Measurements from ENCODE around the gene ZNF500.

Gene ZNF500

DNA sequence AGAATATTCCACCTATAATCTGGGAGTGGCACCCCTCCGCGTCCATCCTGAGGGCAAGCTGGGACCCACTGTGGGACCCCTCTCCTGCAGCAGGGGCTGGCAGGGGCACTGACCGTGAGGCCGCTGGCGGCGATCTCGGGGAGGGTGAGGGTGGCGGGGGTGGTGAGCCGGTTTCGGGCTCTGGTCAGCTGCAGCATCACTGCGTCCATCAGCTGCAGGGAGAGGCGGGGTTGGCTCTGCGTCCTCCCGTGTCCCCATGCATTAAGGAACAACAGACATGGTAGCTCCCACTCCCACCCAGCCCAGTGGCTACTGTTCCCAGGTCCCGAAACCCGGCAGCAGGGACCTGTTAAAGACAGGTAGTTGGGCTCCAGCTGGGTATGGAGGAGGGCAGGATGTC lies 31.5 kb upstream of the ZNF500 start:
- Histone ChIP-seq H3K79me2 (ENCODE audit: control insufficient read depth, insufficient read depth, low read length) (no peaks in the 10 kb centered on the region), H3K4me1 (ENCODE audit: control insufficient read depth, low read depth, low read length) (no peaks in the 10 kb centered on the region), H3K23ac (ENCODE audit: low read length) (no peak overlapping the region), H3K18ac (ENCODE audit: low read length) (no peak overlapping the region), H3K56ac (ENCODE audit: low read length) (no peak overlapping the region), H3K9ac (ENCODE audit: low read length) (no peak overlapping the region), H2AK5ac (ENCODE audit: low read length) (no peak overlapping the region), H4K5ac (ENCODE audit: low read length) (no peak overlapping the region), H3K4me3 (ENCODE audit: low read length) (no peak overlapping the region), H2BK15ac (replicated peaks; ENCODE audit: low read depth) (no peak overlapping the region), H2BK5ac (ENCODE audit: low read length) (no peak overlapping the region), H3K79me1 (ENCODE audit: low read length) (no peaks in the 10 kb centered on the region), H3K4me2 (ENCODE audit: low read length) (no peak overlapping the region), H2BK120ac (ENCODE audit: low read depth, low read length) (no peak overlapping the region), H3K27me3 (ENCODE audit: insufficient read depth, low read length, poor library complexity) (no peaks in the 10 kb centered on the region), H3K27ac (ENCODE audit: low read depth, low read length) (no peak overlapping the region), H3K36me3 (ENCODE audit: control insufficient read depth, insufficient read depth, low read length) (no peaks in the 10 kb centered on the region), H3K4ac (ENCODE audit: low read depth, low read length) (no peak overlapping the region), H4K8ac (ENCODE audit: low read depth, low read length) (no peak overlapping the region)
- no CpG with 5 or more reads among the region's 16 CpGs for WGBS (ENCODE audit: extremely low coverage, insufficient coverage, low lambda C conversion rate)
- no peak for DNase-seq

DNA sequence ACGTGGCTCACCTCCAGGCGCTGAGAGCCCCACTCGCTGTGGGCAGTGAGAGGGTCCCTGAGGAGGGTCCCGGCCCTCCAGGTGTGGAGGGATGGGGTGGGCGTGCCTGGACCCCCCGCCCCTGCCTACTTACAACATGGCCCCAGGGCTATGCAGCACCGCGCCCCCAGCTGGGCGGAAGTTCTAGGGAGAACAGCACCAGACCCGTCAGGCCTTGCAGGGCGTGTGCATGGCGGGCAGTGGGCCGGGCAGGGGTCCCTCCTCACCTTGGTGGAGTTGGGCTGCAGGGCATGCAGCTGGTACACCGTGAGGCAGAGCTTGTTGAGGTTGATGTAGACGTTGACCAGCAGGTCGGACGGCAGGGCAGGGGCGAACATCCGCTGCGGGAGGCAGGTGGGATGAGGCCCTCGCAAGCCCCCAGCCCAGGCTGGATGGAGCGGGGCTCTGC lies 30.9 kb upstream of the ZNF500 start:
- no peaks in the 10 kb centered on the region for H3K79me2 ChIP-seq (ENCODE audit: control insufficient read depth, insufficient read depth, low read length)
- H3K36me3 ChIP-seq (ENCODE audit: control insufficient read depth, insufficient read depth, low read length) = no peaks in the 10 kb centered on the region
- no peak overlapping the region for H3K9ac ChIP-seq (ENCODE audit: low read length)
- no peak for DNase-seq
- no peak overlapping the region for H3K4me3 ChIP-seq (ENCODE audit: low read length)
- H3K27ac ChIP-seq (ENCODE audit: low read depth, low read length) = no peak overlapping the region
- no peak overlapping the region for H4K5ac ChIP-seq (ENCODE audit: low read length)
- no peak overlapping the region for H2AK5ac ChIP-seq (ENCODE audit: low read length)
- no peak overlapping the region for H3K18ac ChIP-seq (ENCODE audit: low read length)
- WGBS (ENCODE audit: extremely low coverage, insufficient coverage, low lambda C conversion rate) = no CpG with 5 or more reads among the region's 22 CpGs
- H3K79me1 ChIP-seq (ENCODE audit: low read length) = no peaks in the 10 kb centered on the region
- no peak overlapping the region for H3K23ac ChIP-seq (ENCODE audit: low read length)
- no peaks in the 10 kb centered on the region for H3K4me1 ChIP-seq (ENCODE audit: control insufficient read depth, low read depth, low read length)
- no peak overlapping the region for H3K4ac ChIP-seq (ENCODE audit: low read depth, low read length)
- H4K8ac ChIP-seq (ENCODE audit: low read depth, low read length) = no peak overlapping the region
- no peak overlapping the region for H3K56ac ChIP-seq (ENCODE audit: low read length)
- no peak overlapping the region for H3K4me2 ChIP-seq (ENCODE audit: low read length)
- H3K27me3 ChIP-seq (ENCODE audit: insufficient read depth, low read length, poor library complexity) = no peaks in the 10 kb centered on the region
- no peak overlapping the region for H2BK5ac ChIP-seq (ENCODE audit: low read length)
- no peak overlapping the region for H2BK120ac ChIP-seq (ENCODE audit: low read depth, low read length)
- no peak overlapping the region for H2BK15ac ChIP-seq (replicated peaks; ENCODE audit: low read depth)

DNA sequence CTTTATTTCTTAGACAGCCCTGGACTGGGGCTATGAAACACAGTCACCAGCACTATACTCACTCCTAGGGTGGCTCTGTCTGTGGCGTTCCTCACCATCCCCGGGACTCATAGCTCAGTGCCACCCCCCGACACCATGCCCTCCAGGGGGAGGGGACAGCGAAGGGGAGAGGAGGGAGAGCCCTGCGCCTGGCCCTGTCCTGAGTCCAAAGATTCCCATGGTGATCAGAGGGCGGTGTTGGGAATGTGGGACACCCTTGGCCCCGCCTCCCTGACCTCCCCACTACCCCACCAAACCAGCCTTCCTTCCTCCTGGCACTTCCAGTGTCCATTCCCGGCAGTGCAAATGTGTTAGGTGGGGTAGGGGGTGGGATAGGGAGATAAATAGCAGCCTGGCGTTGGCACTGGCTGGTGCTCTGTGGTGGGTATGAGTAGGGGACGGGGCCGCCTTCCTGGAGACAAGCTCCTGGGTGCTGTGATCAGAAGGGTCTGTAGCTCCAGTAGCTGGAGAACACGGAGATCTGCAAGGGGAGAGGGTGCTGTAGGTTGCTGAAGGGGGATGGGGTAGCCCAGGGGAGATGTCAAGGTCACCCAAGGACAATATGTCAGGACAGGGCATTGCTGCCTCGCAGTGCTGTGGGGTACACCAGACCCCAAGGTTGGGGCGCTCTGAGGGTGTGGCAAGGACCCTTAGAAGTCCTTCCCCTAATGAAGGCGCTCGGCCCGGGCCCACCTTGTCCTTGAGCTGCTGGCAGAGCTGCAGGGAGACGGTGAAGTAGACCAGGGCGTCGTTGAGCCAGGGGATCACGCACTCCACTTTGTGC lies 30.2 kb upstream of the ZNF500 start:
- Histone ChIP-seq H3K79me1 (ENCODE audit: low read length) (no peaks in the 10 kb centered on the region), H3K18ac (ENCODE audit: low read length) (no peak overlapping the region), H3K27me3 (ENCODE audit: insufficient read depth, low read length, poor library complexity) (no peaks in the 10 kb centered on the region), H2AK5ac (ENCODE audit: low read length) (no peak overlapping the region), H3K9ac (ENCODE audit: low read length) (no peak overlapping the region), H3K4me2 (ENCODE audit: low read length) (no peak overlapping the region), H3K4me3 (ENCODE audit: low read length) (no peak overlapping the region), H4K8ac (ENCODE audit: low read depth, low read length) (no peak overlapping the region), H3K4me1 (ENCODE audit: control insufficient read depth, low read depth, low read length) (no peaks in the 10 kb centered on the region), H2BK5ac (ENCODE audit: low read length) (no peak overlapping the region), H2BK120ac (ENCODE audit: low read depth, low read length) (no peak overlapping the region), H3K56ac (ENCODE audit: low read length) (no peak overlapping the region), H3K36me3 (ENCODE audit: control insufficient read depth, insufficient read depth, low read length) (no peaks in the 10 kb centered on the region), H3K79me2 (ENCODE audit: control insufficient read depth, insufficient read depth, low read length) (no peaks in the 10 kb centered on the region), H3K4ac (ENCODE audit: low read depth, low read length) (no peak overlapping the region), H3K27ac (ENCODE audit: low read depth, low read length) (no peak overlapping the region), H4K5ac (ENCODE audit: low read length) (no peak overlapping the region), H3K23ac (ENCODE audit: low read length) (no peak overlapping the region), H2BK15ac (replicated peaks; ENCODE audit: low read depth) (no peak overlapping the region)
- WGBS (ENCODE audit: extremely low coverage, insufficient coverage, low lambda C conversion rate) = no CpG with 5 or more reads among the region's 21 CpGs
- no peak for DNase-seq

DNA sequence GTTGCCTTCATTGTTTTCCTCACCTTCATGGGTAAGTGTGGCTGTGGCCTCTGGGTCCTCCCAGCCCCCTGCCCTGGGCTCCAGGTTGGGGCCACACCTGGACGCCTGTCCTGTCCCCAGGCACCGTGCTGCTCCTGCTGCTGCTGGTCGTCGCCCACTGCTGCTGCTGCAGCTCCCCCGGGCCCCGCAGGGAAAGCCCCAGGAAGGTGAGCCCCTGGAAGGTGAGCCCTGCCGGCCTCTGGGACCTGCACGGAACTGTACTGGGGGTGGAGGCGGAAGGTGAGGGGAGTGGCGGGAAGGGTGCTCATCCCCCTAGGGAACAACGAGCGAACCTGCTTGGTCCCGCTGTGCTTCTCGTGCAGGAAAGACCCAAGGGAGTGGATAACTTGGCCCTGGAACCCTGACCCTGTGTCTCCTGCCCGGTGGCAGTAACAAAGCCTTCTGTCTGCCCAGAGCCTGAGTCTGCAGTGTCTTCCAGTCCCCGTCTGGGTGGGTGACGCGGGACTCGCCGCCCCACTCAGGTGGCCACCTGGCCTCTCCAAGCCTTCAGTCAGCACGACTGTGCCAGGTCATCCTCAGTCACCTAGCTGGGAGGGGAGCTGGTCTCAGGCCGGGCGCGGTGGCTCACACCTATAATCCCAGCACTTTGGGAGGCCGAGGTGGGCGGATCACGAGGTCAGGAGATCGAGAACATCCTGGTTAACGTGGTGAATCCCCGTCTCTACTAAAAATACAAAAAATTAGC lies 29.0 kb upstream of the ZNF500 start:
- no peak overlapping the region for H3K23ac ChIP-seq (ENCODE audit: low read length)
- no peaks in the 10 kb centered on the region for H3K79me2 ChIP-seq (ENCODE audit: control insufficient read depth, insufficient read depth, low read length)
- no peak overlapping the region for H2BK120ac ChIP-seq (ENCODE audit: low read depth, low read length)
- no peak overlapping the region for H4K8ac ChIP-seq (ENCODE audit: low read depth, low read length)
- no peak overlapping the region for H2BK15ac ChIP-seq (replicated peaks; ENCODE audit: low read depth)
- H3K18ac ChIP-seq (ENCODE audit: low read length) = no peak overlapping the region
- no peak overlapping the region for H3K56ac ChIP-seq (ENCODE audit: low read length)
- no peak overlapping the region for H4K5ac ChIP-seq (ENCODE audit: low read length)
- no peaks in the 10 kb centered on the region for H3K27me3 ChIP-seq (ENCODE audit: insufficient read depth, low read length, poor library complexity)
- H2AK5ac ChIP-seq (ENCODE audit: low read length) = no peak overlapping the region
- H3K4ac ChIP-seq (ENCODE audit: low read depth, low read length) = no peak overlapping the region
- H3K4me3 ChIP-seq (ENCODE audit: low read length) = no peak overlapping the region
- no peak overlapping the region for H3K4me2 ChIP-seq (ENCODE audit: low read length)
- no CpG with 5 or more reads among the region's 30 CpGs for WGBS (ENCODE audit: extremely low coverage, insufficient coverage, low lambda C conversion rate)
- H3K79me1 ChIP-seq (ENCODE audit: low read length) = no peaks in the 10 kb centered on the region
- no peaks in the 10 kb centered on the region for H3K4me1 ChIP-seq (ENCODE audit: control insufficient read depth, low read depth, low read length)
- H2BK5ac ChIP-seq (ENCODE audit: low read length) = no peak overlapping the region
- DNase-seq = no peak
- no peak overlapping the region for H3K27ac ChIP-seq (ENCODE audit: low read depth, low read length)
- no peaks in the 10 kb centered on the region for H3K36me3 ChIP-seq (ENCODE audit: control insufficient read depth, insufficient read depth, low read length)
- no peak overlapping the region for H3K9ac ChIP-seq (ENCODE audit: low read length)

DNA sequence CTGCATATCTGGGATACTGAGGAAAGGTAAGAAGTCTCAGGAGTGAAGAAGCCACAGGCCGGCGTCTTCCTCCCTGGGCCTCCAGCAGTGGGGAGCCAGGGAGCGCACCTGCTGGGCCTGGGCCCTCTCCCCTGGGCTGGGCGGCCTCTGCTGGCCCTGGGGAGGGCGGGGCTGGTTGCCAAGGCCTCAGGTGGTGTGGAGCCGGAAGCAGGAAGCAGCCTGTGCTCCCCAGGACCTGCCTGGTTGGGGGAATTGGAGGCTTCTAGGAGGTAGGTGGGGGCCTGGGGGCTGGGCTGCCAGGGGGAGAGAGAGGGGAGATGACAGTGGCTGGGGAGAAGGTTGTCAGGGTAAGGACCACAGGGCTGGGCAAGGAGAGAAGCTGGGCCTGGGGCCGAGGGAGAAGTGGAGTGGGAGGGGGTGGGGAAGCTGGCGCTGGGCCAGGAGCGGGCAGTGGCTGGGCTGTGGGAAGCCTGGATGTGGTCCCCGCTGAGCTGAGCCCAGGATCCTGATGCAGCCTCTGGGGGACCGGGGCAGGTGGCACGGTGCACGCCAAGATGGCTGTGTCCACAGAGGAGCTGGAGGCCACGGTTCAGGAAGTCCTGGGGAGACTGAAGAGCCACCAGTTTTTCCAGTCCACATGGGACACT lies 28.3 kb upstream of the ZNF500 start, which contains the start of gene SMIM22:
SMIM22 (plus strand) TSS at position 189 of the 647 bp plus-strand sequence; CDS start at position 555, 366 bp downstream.
- no peak within 1 kb of the TSS for H4K8ac ChIP-seq (ENCODE audit: low read depth, low read length)

More for the DNA sequence above, 28.3 kb upstream of the ZNF500 start, which contains the start of gene SMIM22:
- H2AK5ac ChIP-seq (ENCODE audit: low read length) = no peak within 1 kb of the TSS
- no peak within 1 kb of the TSS for H4K5ac ChIP-seq (ENCODE audit: low read length)
- H3K9ac ChIP-seq (ENCODE audit: low read length) = no peak within 1 kb of the TSS
- H3K4me2 ChIP-seq (ENCODE audit: low read length) = no peak within 1 kb of the TSS
- H3K36me3 ChIP-seq (ENCODE audit: control insufficient read depth, insufficient read depth, low read length) = no peaks in the 10 kb centered on the region
- H3K56ac ChIP-seq (ENCODE audit: low read length) = no peak within 1 kb of the TSS
- no peaks in the 10 kb centered on the region for H3K4me1 ChIP-seq (ENCODE audit: control insufficient read depth, low read depth, low read length)
- H3K79me1 ChIP-seq (ENCODE audit: low read length) = no peaks in the 10 kb centered on the region
- H3K27me3 ChIP-seq (ENCODE audit: insufficient read depth, low read length, poor library complexity) = no peaks in the 10 kb centered on the region
- DNase-seq = no peak
- no peak within 1 kb of the TSS for H3K18ac ChIP-seq (ENCODE audit: low read length)
- no peak within 1 kb of the TSS for H2BK15ac ChIP-seq (replicated peaks; ENCODE audit: low read depth)
- no peak within 1 kb of the TSS for H3K27ac ChIP-seq (ENCODE audit: low read depth, low read length)
- no peak within 1 kb of the TSS for H2BK5ac ChIP-seq (ENCODE audit: low read length)
- whole genome bisulfite sequencing (ENCODE audit: extremely low coverage, insufficient coverage, low lambda C conversion rate) = no CpG with 5 or more reads among the region's 14 CpGs
- no peak within 1 kb of the TSS for H2BK120ac ChIP-seq (ENCODE audit: low read depth, low read length)
- no peak within 1 kb of the TSS for H3K23ac ChIP-seq (ENCODE audit: low read length)
- no peak within 1 kb of the TSS for H3K4ac ChIP-seq (ENCODE audit: low read depth, low read length)
- no peak within 1 kb of the TSS for H3K4me3 ChIP-seq (ENCODE audit: low read length)
- H3K79me2 ChIP-seq (ENCODE audit: control insufficient read depth, insufficient read depth, low read length) = no peaks in the 10 kb centered on the region
